ENCODE results near the gene GALNT2. TPM values are rescaled to one million over a fixed set of nuclear protein-coding genes. Genes with fewer than 3 reads are reported as not detected.

GALNT2 gene
- total and polyA plus RNA-seq, 9 of the 15 experiments (the other 6 are each of a cell fraction or from before 2014, with no cell fraction given): 1.6 to 106 (median 51.9) TPM

GRCh38 chr1:230156068-230156467 is 89.0 kb downstream of the GALNT2 start (continued):
- TF ChIP-seq CHD7 (IDR thresholded peaks at IDR 0.05; ENCODE audit: low read depth, low read length): no peak
- TF ChIP-seq ZNF316 (IDR thresholded peaks at IDR 0.05): peak; percentile 92
- TF ChIP-seq ZNF134 (CRISPR knock-in tag; conservative IDR thresholded peaks at IDR 0.05): no peak
- no peak for TF ChIP-seq U2AF1 (optimal IDR thresholded peaks at IDR 0.05; ENCODE audit: low read depth, low read length)
- no peak for TF ChIP-seq CEBPZ (IDR thresholded peaks at IDR 0.05; ENCODE audit: borderline replicate concordance, low read depth, low read length)
- TF ChIP-seq ZFPM2 (CRISPR knock-in tag; IDR thresholded peaks at IDR 0.05): no peak
- TF ChIP-seq KLF13 (tag; IDR thresholded peaks at IDR 0.05; ENCODE audit: borderline replicate concordance, low read depth): no peak
- no peak for TF ChIP-seq CHAMP1 (IDR thresholded peaks at IDR 0.05)
- no peak for TF ChIP-seq MXI1 (IDR thresholded peaks at IDR 0.05; ENCODE audit: low read depth, low read length)
- TF ChIP-seq MTF1 (CRISPR knock-in tag; IDR thresholded peaks at IDR 0.05; ENCODE audit: borderline replicate concordance): no peak
- TF ChIP-seq TFAM (CRISPR knock-in tag; conservative IDR thresholded peaks at IDR 0.05): no peak
- peak; percentile 52 for TF ChIP-seq ZFX (CRISPR knock-in tag; IDR thresholded peaks at IDR 0.05)

Data from K562 (cell line).